Rectal smooth muscle tissue (tissue), 1 donor: ENCODE results near the gene ZNF343.
A peak's percentile ranks its signal among the peaks of the same experiment; 100 is the strongest.

Experiments used
- H3K27ac ChIP-seq: one replicate; pipeline ENCODE4 v1.7.0; 2013; ENCODE audit warnings: low read depth, low read length, inconsistent platforms
- H3K27me3 ChIP-seq: one replicate; pipeline ENCODE4 v1.7.0; 2013; ENCODE audit warnings: low read length; ENCODE audit not compliant: control insufficient read depth, insufficient read depth
- H3K36me3 ChIP-seq: one replicate; pipeline ENCODE4 v1.7.0; 2013; ENCODE audit warnings: low read length; ENCODE audit not compliant: control insufficient read depth, insufficient read depth
- H3K4me1 ChIP-seq: one replicate; pipeline ENCODE4 v1.7.0; 2013; ENCODE audit warnings: low read length; ENCODE audit not compliant: control insufficient read depth, insufficient read depth
- H3K4me3 ChIP-seq: one replicate; pipeline ENCODE4 v1.7.0; 2013; ENCODE audit warnings: low read length
- H3K9ac ChIP-seq: one replicate; pipeline ENCODE4 v1.7.0; 2013; ENCODE audit warnings: low read length

ZNF343 gene

GRCh38 chr20:2508631-2509467 is at the start of gene ZNF343:
Gene ZNF343, minus strand, starts transcription at chr20:2508915. Its CDS starts 15,020 bp downstream, at chr20:2493895.
- H3K4me3 ChIP-seq = peak within 1 kb of the TSS; percentile 81

GRCh38 chr20:2557873-2558580 is 49.3 kb upstream of the ZNF343 start:
- no peak overlapping the region for H3K27ac ChIP-seq
- no peaks in the 10 kb centered on the region for H3K36me3 ChIP-seq
- H3K4me1 ChIP-seq = no peaks in the 10 kb centered on the region
- no peak overlapping the region for H3K4me3 ChIP-seq
- peaks cover 8% of the 10 kb centered on the region for H3K27me3 ChIP-seq
- H3K9ac ChIP-seq = no peak overlapping the region

More at GRCh38 chr20:2508631-2509467, at the start of gene ZNF343:
- Histone ChIP-seq H3K36me3 (no peaks in the 10 kb centered on the region), H3K27ac (peak within 1 kb of the TSS; percentile 95), H3K27me3 (no peaks in the 10 kb centered on the region), H3K4me1 (peaks cover 2% of the 10 kb centered on the region), H3K9ac (peak within 1 kb of the TSS; percentile 76)

- H3K27ac ChIP-seq = no peak overlapping the region
Measured at GRCh38 chr20:2545594-2545993, 36.9 kb upstream of the ZNF343 start.

GRCh38 chr20:2544211-2544610 is 35.5 kb upstream of the ZNF343 start:
- H3K27me3 ChIP-seq = no peaks in the 10 kb centered on the region
- no peaks in the 10 kb centered on the region for H3K36me3 ChIP-seq
- H3K4me3 ChIP-seq = no peak overlapping the region
- H3K9ac ChIP-seq = no peak overlapping the region
- no peak overlapping the region for H3K27ac ChIP-seq
- H3K4me1 ChIP-seq = no peaks in the 10 kb centered on the region

More at GRCh38 chr20:2545594-2545993, 36.9 kb upstream of the ZNF343 start:
- H3K27me3 ChIP-seq = no peaks in the 10 kb centered on the region
- no peaks in the 10 kb centered on the region for H3K36me3 ChIP-seq
- H3K4me1 ChIP-seq = no peaks in the 10 kb centered on the region
- no peak overlapping the region for H3K9ac ChIP-seq
- no peak overlapping the region for H3K4me3 ChIP-seq

- H3K36me3 ChIP-seq = no peaks in the 10 kb centered on the region
- no peak overlapping the region for H3K27ac ChIP-seq
- no peaks in the 10 kb centered on the region for H3K27me3 ChIP-seq
- no peak overlapping the region for H3K4me3 ChIP-seq
- no peaks in the 10 kb centered on the region for H3K4me1 ChIP-seq
- H3K9ac ChIP-seq = no peak overlapping the region
Measured at GRCh38 chr20:2542361-2542760, 33.6 kb upstream of the ZNF343 start.

- H3K4me3 ChIP-seq = no peak overlapping the region
- no peaks in the 10 kb centered on the region for H3K4me1 ChIP-seq
- no peak overlapping the region for H3K27ac ChIP-seq
- H3K27me3 ChIP-seq = no peaks in the 10 kb centered on the region
- no peak overlapping the region for H3K9ac ChIP-seq
- H3K36me3 ChIP-seq = no peaks in the 10 kb centered on the region
Measured at GRCh38 chr20:2541940-2542339, 33.2 kb upstream of the ZNF343 start.

- H3K27me3 ChIP-seq = no peaks in the 10 kb centered on the region
- H3K4me3 ChIP-seq = no peak overlapping the region
- no peaks in the 10 kb centered on the region for H3K4me1 ChIP-seq
- H3K27ac ChIP-seq = no peak overlapping the region
- H3K9ac ChIP-seq = no peak overlapping the region
- H3K36me3 ChIP-seq = no peaks in the 10 kb centered on the region
Measured at GRCh38 chr20:2538931-2539720, 30.4 kb upstream of the ZNF343 start.

GRCh38 chr20:2538356-2538755 is 29.6 kb upstream of the ZNF343 start:
- Histone ChIP-seq H3K4me3 (no peak overlapping the region), H3K4me1 (no peaks in the 10 kb centered on the region), H3K27ac (no peak overlapping the region), H3K36me3 (no peaks in the 10 kb centered on the region), H3K9ac (no peak overlapping the region), H3K27me3 (no peaks in the 10 kb centered on the region)

GRCh38 chr20:2537101-2537500 is 28.4 kb upstream of the ZNF343 start:
- Histone ChIP-seq H3K27ac (no peak overlapping the region), H3K27me3 (no peaks in the 10 kb centered on the region), H3K9ac (no peak overlapping the region), H3K36me3 (no peaks in the 10 kb centered on the region), H3K4me3 (no peak overlapping the region), H3K4me1 (no peaks in the 10 kb centered on the region)

- H3K4me3 ChIP-seq = no peak within 1 kb of the TSS
- no peak within 1 kb of the TSS for H3K27ac ChIP-seq
- H3K4me1 ChIP-seq = no peaks in the 10 kb centered on the region
- H3K27me3 ChIP-seq = no peaks in the 10 kb centered on the region
- no peaks in the 10 kb centered on the region for H3K36me3 ChIP-seq
- H3K9ac ChIP-seq = no peak within 1 kb of the TSS
Measured at GRCh38 chr20:2536560-2536986, 27.9 kb upstream of the ZNF343 start, which contains the start of gene TMC2. Gene TMC2, plus strand, starts transcription at chr20:2536573. Its CDS starts 49 bp downstream, at chr20:2536622.

GRCh38 chr20:2535711-2536559 is 27.2 kb upstream of the ZNF343 start:
- no peaks in the 10 kb centered on the region for H3K4me1 ChIP-seq
- H3K27me3 ChIP-seq = no peaks in the 10 kb centered on the region
- no peak overlapping the region for H3K9ac ChIP-seq
- no peaks in the 10 kb centered on the region for H3K36me3 ChIP-seq
- no peak overlapping the region for H3K27ac ChIP-seq
- H3K4me3 ChIP-seq = no peak overlapping the region
